ENCODE data around the gene RNF126. TPM values are rescaled to one million over a fixed set of nuclear protein-coding genes. Genes with fewer than 3 reads are reported as not detected.
"Not testable (repeated sequence)": the region's sequence is repeated elsewhere in the genome, so short reads cannot be mapped to it uniquely, and the experiment has no call there.

RNF126 gene
- 35.5 TPM for polyA plus RNA-seq (2013, experiment 1 of 2; ENCODE audit: insufficient read length)
- 39.8 TPM for polyA plus RNA-seq (2013, experiment 2 of 2; ENCODE audit: insufficient read length)

GRCh38 chr19:662962-663681 is at the start of gene RNF126:
Gene RNF126, minus strand, starts transcription at chr19:663214. Its CDS starts 93 bp downstream, at chr19:663121.
- DNase-seq, result peak; percentile 94

- DNase-seq, result no peak
Measured at GRCh38 chr19:711254-711653, 48.2 kb upstream of the RNF126 start.

- no peak for DNase-seq
Measured at GRCh38 chr19:710767-711166, 47.8 kb upstream of the RNF126 start.

- DNase-seq, result no peak
Measured at GRCh38 chr19:709965-710571, 47.1 kb upstream of the RNF126 start.

GRCh38 chr19:709196-709964 is 46.4 kb upstream of the RNF126 start:
- no peak for DNase-seq

GRCh38 chr19:708154-709143 is 45.4 kb upstream of the RNF126 start, which contains the start of gene PALM:
Gene PALM, plus strand, starts transcription at chr19:708935. Its CDS starts 212 bp downstream, at chr19:709147.
- DNase-seq, result peak; percentile 32

GRCh38 chr19:704447-704741 is 41.4 kb upstream of the RNF126 start:
- no peak for DNase-seq

GRCh38 chr19:703651-704446 is 40.8 kb upstream of the RNF126 start:
- DNase-seq, result no peak

- no peak for DNase-seq
Measured at GRCh38 chr19:703329-703650, 40.3 kb upstream of the RNF126 start.

GRCh38 chr19:702847-703246 is 39.8 kb upstream of the RNF126 start:
- not testable (repeated sequence) for DNase-seq

GRCh38 chr19:699885-700284 is 36.9 kb upstream of the RNF126 start:
- DNase-seq, result not testable (repeated sequence)

GRCh38 chr19:698529-698928 is 35.5 kb upstream of the RNF126 start:
- not testable (repeated sequence) for DNase-seq

- no peak for DNase-seq
Measured at GRCh38 chr19:695352-695949, 32.4 kb upstream of the RNF126 start, which contains the start of gene PRSS57. Gene PRSS57, minus strand, starts transcription at chr19:695452. Its CDS starts 22 bp downstream, at chr19:695430.

- DNase-seq, result no peak
Measured at GRCh38 chr19:694481-695351, 31.7 kb upstream of the RNF126 start.

GRCh38 chr19:690203-690602 is 27.2 kb upstream of the RNF126 start:
- DNase-seq, result no peak

GRCh38 chr19:688992-689391 is 26.0 kb upstream of the RNF126 start:
- no peak for DNase-seq

- no peak for DNase-seq
Measured at GRCh38 chr19:688214-688613, 25.2 kb upstream of the RNF126 start.

GRCh38 chr19:687569-688166 is 24.7 kb upstream of the RNF126 start:
- no peak for DNase-seq

- DNase-seq, result no peak
Measured at GRCh38 chr19:686589-687297, 23.7 kb upstream of the RNF126 start.
